AML-193 (cell line): Measurements from ENCODE around the gene BCKDK.

Source experiments
- DNase-seq, 2 experiments: peaks; one replicate each; lab custom pipeline; 2025; lab: John Stamatoyannopoulos, UW

The BCKDK gene

DNA sequence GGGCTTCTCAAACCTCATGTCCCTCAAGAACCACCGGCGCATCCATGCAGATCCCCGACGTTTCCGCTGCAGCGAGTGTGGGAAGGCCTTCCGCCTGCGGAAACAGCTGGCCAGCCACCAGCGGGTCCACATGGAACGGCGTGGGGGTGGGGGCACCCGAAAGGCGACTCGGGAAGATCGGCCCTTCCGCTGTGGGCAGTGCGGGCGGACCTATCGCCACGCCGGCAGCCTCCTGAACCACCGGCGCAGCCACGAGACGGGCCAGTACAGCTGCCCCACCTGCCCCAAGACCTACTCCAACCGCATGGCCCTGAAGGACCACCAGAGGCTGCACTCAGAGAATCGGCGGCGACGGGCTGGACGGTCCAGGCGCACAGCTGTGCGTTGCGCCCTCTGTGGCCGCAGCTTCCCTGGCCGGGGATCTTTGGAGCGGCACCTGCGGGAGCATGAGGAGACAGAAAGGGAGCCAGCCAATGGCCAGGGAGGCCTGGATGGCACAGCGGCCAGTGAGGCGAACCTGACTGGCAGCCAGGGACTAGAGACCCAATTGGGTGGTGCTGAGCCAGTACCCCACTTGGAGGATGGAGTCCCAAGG is 28.1 kb upstream of the BCKDK start:
- no peak for DNase-seq

DNA sequence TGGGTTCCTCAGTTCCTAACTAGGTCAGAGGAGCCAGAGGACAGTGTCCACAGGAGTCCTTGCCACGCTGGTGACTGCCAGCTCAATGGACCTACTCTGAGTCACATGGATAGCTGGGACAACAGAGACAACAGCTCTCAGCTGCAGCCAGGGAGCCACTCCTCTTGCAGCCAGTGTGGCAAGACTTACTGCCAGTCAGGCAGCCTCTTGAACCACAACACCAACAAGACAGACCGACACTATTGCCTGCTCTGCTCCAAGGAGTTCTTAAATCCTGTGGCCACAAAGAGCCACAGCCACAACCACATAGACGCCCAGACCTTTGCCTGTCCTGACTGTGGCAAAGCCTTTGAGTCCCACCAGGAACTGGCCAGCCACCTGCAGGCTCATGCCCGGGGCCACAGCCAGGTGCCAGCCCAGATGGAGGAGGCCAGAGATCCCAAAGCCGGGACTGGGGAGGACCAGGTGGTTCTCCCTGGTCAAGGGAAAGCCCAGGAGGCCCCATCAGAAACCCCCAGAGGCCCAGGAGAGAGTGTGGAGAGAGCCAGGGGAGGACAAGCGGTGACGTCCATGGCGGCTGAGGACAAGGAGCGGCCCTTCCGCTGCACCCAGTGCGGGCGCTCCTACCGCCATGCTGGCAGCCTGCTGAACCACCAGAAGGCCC is 27.3 kb upstream of the BCKDK start:
- DNase-seq: no peak

DNA sequence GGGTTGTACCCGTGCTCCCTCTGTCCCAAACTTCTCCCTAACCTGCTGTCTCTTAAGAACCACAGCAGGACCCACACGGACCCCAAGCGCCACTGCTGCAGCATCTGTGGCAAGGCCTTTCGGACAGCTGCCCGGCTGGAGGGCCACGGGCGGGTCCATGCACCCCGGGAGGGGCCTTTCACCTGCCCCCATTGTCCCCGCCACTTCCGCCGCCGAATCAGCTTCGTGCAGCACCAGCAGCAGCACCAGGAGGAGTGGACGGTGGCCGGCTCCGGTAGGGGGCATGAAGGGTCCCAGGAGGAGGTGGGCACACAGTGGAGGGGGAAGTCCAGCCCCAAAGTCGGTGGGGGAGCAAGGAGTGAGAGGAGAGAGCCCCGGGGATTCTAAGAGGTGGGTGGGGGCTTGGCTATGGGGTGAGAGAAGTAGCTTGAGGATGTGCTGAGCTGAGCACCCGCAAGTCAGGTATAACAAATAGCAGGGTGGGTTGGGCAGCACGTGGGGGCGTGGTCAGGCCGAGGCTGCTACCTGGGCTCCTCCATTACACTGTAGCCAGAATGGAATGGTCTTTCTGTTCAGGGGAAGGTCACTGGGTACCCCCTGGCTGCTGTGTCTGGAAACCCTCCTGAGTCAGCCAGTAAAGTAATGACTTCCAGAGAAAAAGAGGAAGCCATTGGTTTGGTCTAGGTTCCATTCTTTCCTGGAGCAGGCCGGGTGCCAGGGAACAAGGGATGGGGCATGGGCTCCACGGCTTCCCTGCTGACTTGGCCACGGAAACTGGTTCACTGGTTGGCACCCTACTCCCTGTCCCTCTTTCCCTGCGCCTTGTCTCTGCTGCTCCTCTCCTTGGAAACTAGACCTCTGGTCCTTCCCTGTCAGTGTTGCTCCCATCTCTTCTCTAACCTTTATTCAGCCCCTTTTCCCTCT is 26.5 kb upstream of the BCKDK start:
- DNase-seq: no peak

DNA sequence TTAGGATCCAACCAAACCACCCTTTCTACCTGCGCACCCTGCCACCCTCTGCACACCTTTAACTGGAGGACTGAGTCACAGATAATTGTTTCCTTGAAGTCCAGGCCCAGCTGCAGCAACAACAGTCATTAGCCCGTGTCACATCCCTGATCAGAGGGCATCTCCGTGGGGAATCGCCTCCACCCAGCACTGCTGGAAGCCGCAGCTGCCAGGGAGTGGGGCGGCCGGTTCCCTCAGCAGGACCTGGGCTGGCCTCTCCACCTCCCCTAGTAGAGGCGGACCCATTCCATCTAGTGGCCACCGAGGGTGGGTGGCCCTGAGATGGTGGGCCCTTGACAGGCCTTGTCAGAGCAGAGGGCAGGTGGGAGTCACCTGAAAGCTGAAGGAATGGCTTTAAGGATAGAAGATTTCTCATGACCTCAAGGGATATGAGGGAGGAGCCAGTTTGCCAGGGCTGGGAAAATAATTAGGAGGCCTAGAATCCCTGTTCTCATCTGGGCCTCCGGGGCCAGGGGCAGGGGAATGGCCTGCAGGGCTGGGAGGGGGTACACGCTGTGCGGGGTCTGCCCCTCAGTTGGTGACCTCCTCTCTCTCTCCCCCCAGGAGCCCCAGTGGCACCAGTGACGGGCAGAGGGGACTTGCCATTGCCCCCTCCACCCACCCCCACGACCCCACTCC is 25.7 kb upstream of the BCKDK start:
- no peak for DNase-seq

DNA sequence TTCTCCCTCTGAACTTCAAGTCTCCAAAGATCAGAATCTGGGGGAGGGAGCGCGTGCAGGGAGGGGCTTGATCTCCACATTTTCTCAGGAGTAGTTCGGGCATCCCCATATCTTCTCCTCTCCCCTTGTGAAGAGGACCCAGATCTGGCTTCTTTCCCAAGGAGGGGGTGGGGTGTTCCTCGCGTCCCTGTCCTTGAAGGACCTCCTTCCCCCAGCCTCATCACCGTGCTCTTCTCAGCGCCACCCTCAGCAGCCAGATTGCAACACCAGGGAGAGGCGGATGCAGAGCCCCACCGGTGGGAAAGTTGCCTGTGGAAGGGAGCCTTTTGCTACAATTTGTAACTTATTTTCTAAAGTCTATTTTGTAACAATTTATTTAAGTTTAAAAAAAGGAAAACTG is 25.1 kb upstream of the BCKDK start:
- DNase-seq: no peak

DNA sequence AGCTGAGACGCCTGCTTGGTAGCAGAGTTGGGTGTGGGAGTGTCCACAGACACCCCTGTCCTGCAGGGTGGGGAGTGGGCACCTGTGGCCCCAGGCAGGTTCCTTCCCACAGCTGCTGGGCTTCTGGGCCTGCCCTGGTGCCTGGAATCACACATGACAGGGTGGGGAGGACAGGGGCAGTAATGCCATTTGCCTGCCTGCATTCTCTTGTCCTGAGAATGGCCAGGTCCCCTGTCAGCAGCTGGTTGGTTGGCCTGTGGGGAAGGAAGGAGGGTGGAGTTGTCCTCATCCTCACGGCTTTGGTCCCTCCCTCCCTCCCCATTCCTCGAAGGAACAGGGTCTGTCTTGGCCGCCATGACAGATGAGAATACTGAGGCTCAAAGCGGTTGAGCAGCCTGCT is 24.6 kb upstream of the BCKDK start:
- DNase-seq: no peak

DNA sequence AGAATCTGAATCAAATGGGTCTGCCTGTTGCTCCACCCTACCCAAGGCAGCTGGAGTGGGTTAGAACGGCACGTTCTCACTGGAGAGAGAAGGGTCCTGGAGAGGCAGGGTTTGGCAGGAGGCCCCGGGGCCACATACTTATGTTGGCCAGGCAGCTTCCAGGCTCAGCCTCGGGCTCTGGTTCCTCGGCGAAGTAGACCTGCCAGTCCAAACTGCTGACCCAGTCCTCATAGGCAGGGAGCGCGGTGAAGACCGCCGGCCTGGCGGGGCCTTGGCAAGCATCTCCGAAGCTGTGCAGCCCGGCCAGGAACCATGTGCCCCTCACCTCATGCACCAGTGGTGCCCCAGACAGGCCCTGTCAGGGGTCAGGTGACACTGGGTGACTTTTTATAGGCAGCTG is 24.2 kb upstream of the BCKDK start:
- DNase-seq: no peak

DNA sequence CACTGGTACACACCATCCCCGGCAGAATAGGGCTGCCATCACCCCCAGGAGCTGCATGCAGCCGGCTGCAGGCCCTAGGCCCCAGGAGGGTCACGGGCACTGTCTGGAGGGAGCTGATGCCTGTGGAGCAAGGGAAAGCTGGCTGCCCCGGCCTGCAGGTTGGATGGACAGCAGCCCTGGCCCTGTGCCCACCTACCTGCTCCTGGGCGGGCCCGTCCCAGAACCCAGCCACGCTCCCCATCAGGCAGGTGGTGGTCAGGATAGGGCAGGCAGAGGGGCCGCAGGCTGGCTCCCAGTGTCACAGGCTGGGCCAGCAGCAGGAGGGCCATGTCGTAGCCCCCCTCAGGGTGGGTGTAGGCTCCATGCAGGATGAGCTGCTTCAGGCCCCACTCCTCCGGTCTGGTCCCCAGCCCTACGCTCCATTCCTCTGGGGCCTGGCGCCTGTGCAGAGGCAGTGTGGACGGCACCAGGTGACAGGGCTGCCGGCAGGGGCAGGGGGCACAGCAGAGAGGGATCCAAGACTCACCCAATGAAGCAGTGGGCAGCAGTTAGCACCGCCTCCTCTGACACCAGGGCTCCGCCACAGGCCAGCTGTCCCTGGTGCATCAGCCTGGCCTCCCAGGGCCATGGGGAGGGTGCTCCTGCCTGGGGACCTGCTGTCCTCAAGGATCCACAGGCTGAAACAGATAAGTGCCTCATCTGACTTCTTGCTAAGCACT is 23.4 kb upstream of the BCKDK start:
- DNase-seq: peak in 1 of 2 experiments; percentile 10

DNA sequence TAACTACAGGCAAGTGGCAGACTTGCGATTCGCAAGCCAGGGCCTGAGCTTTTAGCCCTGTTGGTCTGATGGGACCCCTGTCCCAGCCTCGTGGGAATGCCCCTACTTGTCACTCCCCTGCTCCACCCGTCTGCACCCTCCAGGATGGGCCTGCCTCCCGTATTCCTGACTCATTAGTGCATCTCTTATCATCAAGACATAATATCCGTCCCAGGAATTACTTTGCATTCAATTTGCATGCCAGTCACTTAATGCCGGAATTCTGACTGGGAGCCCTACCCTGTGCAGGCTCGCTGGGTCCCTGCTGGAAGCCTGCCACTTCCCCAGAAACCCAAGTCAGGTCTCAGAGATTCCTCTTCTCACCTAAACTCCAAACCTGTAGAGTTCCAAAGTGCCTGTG is 22.8 kb upstream of the BCKDK start:
- no peak for DNase-seq

DNA sequence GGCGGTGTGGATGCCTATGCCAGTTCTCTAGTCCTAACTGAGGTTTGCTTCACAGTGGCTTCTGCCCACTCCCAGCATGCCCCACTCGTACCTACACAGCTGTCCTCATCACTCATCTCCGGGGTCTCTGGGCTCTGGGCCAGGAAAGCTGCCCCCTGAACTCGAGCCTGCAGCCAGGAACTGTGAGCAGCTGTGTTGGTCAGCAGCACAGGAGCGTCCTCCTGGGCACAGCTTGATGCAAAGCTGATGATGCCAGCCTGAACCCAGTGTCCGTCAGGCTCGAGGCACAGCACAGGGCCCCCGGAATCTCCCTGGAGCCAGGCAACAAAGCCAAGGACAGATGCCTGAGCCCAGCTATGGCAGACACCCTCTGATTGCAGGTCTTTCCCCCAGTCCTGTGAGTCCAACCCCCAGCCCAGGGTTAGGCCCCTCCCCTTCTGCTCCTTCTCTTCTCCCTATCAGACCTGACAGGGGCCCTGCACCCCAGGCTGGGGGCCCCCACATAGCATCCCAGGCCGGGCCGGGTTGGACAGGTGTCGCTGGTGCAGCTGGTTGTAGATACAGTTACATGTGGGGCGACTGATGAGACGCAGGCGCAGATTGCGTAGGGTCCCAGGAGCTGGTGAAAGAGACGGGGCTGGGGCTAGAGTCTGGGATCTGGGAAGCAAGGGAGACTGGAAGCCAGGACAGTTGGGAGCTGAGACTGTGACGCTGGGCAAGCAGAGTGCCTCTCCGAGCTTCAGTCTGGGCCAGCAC is 22.1 kb upstream of the BCKDK start:
- no peak for DNase-seq

DNA sequence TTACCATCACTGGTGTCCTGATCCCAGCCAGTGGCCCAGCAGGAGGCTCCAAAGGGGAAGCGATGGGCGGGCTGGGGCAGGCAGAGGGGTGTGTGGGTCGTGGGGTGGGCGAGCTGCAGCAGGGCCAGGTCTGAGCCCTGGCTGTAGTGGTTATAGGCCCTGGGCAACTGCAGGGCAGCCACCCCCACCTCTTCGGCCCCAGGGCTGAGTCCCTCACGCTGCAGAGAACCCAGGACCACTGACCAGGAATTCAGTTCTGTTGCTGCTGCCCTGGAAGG is 21.6 kb upstream of the BCKDK start:
- no peak for DNase-seq

DNA sequence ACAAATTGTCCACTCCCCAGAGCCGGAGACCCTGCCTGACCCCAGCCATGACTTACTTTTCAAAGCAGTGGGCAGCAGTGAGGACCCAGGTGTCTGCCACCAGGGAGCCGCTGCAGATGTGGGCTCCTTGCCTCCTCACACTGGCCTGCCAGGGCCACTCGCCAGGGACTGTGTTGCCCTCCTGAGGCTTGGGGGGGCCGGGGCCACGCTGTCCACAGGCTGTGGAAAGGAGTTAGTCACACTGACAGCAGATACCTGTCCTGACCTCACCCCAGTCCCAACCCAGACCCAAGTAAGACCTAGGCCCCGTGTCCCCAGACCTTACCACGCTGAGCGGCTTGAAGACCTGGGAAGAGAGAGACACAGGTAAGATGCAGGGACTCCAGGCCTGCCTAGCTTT is 20.7 kb upstream of the BCKDK start:
- no peak for DNase-seq

DNA sequence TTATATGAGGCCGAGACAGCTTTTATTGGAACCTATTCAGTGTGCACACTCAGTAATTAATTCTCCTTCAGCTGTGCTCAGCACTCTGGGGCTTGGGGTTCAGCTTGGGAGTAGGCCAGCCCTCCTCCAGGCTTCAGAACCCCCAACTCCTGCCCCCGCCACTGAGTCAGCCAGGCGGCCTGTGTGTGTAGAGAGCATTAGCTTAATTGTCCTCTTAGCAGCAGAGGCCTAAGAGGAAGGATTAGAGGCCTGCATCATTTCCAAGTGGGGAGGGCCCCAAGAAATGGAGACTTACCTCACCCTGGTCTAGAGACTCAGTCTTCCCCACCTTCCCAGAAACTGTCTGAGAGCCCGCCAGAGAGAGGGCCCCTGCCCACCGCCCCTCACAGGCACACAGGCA is 20.2 kb upstream of the BCKDK start:
- no peak for DNase-seq

DNA sequence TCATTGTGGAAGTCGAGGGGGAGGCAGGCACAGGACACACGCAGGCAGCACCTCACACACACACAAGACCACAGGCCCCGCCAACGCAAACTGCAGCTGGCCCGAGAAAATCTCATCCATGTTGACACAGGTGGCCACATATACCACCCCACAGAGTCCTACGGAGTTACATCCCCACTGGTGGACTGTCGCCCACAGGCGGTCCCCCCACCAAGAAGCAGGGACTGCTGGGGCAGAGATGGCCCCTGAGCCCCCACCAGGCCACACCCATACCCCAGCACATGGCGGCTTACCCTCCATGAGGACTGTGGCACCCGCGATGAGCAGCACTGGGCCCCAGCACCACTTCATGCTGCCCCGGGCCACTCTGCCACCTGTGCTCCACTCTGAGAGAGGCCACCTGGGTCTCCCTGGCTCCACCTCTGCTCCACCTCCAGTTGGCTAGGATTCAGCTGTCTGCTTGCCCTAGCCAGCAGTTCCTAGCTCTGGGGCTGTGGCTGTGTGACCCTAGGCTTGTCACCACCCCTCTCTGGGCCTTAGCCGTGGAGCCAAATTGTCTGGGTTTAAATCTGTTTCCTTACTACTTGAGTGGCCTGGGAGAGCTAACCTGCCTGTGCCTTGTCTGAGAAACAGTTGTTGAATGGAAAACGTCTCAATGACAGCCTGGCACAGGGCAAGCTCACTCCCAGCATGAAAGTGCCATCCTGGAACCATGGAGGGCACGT is 19.6 kb upstream of the BCKDK start, which contains the start of gene PRSS53:
Gene PRSS53 (minus strand): TSS at position 485 of the 725 bp plus-strand sequence. CDS start 134 bp downstream, at position 351.
- DNase-seq: no peak

DNA sequence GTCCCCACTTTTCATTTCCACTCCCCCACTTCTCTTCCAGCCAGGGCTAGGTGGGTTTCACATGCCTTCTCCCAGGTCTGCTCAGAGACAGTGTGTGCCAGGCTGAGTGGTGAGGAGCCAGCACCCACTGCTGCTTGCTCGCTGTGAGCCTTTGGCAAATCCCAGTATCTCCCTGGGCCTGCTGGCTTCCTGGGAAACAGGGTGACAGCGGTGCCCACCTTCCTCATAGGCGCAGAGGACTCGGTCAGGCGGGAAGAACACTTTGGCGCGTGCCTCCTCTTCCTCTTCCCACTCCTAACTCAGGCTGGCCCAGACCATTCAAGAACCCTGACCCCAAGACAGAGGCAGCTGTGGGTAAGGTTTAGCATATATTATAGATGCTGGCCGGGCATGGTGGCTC is 19.0 kb upstream of the BCKDK start:
- DNase-seq: no peak

DNA sequence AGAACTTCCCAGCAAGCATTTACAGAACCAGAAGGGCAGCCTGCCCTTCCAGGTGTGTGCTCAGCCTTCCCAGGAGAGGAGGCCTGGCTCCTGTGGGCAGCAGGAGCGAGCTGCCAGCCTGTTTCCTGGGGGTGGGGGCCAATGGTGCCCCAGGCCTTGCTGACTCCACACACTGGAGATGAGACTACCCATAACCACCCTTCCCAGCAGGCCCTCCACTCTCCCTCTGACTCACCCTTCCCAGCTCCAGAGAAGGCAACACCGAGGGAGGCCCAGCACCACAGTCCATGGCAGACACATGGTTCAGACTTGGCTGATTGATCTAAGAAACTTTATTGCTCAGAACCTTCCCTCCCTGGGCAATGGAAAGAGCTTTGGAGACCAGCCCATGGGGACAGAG is 17.6 kb upstream of the BCKDK start:
- no peak for DNase-seq

DNA sequence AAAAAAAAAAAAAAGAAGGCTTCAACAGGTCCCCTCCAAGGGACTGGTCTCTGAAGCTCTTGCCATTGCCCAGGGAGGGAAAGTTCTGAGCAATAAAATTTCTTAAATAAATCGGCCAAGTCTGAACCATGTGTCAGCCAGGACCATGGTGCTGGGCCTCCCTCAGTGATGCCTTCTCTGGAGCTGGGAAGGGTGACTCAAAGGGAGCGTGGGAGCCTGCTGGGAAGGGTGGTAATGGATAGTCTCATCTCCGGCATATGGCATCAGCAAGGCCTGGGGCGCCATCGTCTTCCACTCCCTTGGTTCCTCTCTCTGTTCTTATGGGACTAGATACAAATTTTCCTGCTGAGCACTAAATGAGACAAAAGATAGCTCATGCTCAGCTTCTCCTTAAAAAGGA is 15.9 kb upstream of the BCKDK start:
- DNase-seq: no peak

DNA sequence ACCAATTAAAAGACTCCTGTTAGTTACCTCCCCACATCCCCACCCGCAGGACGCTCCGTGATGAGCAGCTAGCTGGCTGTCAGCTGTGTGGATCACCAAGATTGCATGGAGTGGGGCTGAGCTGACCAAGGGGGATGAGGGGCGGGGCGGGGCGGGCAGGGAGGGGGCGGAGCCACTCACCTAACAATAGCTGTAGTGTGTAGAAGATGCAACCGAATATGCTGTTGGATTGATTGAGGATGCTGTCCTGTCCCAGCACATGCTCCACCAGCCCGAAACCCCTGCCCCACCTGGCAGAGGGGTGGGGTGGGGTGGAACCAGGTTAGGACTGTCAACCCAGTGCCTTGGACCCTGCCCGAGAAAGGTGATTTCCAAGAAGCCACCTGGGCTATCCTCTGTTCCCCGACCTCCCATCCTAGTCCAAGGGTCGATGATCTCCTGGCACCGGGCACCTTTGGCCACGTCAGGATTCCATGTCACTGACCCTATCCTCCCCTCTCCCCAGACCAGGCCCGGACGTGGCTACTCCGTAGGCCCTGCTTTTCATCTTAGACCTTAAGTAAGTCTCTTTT is 15.0 kb upstream of the BCKDK start:
- DNase-seq: no peak

DNA sequence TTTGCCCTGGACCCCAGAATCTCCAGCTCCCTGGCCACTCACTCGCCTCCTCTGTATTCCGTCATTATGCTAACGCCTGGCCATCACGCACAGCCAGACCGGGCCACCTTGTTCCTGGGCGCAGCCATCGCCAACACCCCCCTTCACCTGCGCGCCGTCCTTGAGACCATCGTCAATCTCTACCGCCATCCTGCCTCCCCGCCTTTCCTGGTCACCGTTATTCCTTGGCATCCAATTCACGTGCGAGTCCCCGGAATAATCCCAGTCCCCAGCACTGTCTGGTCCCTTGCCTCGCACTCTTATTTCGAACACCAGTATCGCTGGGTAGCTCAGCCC is 14.1 kb upstream of the BCKDK start:
- DNase-seq: no peak

DNA sequence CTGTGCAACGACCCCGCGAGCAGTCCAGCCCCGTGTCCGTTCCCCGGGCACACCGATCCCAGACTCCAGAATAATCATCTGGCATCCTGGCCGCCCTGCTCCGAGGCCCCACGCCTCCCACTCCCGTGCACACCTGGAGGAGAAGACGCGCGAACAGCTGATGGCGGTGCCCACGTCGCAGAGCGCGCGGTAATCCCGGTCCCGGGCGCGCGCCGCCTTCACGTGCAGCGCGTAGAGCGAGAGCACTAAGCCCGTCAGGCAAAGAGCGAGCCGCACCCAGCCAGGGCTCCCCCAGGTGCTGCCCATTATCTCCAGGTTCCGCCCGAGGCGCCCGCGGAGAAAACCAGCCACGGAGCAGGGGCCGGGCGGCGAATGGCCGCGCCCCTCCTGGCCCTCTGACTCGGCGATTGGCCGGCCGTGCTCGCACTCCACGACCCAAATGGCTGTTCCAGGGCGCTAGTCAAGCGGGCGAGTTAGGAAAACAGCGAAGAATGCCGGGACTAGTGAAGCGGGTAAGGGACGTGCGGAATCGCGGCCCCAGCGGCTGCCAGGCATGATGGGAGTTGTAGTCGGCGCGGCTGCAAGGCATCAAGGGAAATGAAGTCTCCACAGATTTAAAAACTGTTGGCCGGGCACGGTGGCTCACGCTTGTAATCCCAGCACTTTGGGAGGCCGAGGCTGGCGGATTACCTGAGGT is 13.6 kb upstream of the BCKDK start, which contains the start of gene VKORC1:
Gene VKORC1 (minus strand): TSS at position 374 of the 697 bp plus-strand sequence. CDS start 68 bp downstream, at position 306.
- DNase-seq: peak; percentile 95 to 96
